Activated T-cell treated with anti-CD3 and anti-CD28 coated beads, Interleukin-2, amount 50 U/mL, for 48 hours (primary cell): ENCODE measurements around the gene HOXA3.

Experiments used
- DNase-seq, 2 experiments: peaks; one replicate each; pipeline ENCODE4 v3.0.0-alpha.2; 2020

Gene HOXA3

DNA sequence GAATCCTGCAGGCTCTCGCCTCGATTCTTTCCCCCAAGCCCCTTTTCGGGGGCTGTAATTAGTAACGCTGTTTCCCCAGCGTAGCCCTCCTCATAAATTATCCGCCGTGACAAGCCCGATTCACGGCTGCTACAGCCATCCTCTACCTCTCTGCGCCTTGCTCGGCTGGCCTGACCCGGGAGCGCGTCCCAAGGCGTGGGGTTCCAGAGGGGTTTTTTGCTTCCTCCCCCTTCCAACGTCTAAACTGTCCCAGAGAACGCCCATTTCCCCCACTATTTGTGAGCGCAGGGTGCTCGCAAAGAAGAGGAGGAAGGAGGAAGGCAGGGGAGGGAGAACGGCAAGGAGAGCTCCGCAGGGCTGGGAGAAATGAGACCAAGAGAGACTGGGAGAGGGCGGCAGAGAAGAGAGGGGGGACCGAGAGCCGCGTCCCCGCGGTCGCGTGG, 9.8 kb downstream of the HOXA3 start:
- DNase-seq, result no peak

DNA sequence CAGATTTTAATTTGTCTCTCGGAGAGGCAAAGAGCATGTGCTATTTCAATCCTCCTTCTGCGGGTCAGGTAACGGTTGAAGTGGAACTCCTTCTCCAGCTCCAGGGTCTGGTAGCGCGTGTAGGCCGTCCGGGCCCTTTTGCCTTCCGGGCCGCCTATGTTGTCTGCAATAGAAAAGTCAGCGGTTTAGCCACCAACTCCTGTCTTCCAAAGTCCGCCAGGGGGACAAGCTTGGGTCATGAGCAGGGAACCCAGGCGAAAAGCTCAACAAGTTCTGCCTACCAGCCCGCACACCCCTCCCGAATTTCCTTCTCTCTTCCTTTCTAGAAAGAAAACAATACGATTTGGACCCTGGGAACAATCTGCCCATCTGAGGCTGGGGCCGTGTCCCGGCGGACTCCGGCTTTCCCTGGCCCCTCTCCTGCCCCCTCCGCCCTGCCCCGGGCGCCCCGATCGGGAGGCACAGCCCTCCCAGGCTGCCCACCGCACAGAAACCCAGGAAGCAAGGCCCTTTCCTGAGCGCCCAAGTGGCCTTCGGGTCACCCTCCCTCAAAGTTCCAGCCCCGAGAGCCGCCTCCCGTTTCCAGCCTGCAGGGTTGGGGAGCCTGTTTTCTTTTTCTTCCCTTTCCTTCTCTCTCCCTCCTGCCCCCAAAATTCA, 10.3 kb downstream of the HOXA3 start:
- no peak for DNase-seq

DNA sequence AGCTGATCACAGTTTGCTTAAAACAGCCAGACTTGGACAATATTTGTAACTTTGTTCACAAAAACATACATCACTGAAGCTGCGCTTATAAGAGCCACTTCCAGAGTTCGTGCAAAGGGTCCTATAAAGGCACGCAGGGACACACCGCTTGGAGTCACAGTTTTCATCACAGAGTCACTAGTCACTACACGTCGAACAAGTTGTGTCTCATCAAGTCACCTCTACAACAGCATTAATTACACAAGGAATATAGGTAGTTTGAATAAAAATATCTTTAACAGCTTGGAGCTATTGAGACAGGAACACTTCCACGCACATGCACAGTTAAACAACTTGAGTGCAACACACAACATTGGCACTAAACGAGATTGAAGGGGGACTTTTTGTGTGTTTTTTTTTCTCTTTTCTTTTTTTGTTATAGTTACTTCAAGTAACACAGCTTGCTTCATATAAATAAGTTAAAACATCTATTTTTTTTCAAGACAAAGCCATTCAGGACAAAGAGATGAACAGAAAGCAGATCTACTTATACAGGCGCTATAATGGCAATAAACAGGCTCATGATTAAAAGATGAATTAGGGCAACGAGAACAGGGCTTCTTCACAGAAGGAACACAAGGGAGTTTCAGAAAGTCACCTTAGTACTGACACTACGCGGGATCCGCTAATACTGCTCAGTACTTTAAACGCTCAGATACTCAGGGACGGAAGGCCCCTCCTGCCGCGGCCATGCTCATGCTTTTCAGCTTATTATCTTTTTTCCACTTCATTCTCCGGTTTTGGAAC, 11.1 kb downstream of the HOXA3 start:
- DNase-seq, result no peak

DNA sequence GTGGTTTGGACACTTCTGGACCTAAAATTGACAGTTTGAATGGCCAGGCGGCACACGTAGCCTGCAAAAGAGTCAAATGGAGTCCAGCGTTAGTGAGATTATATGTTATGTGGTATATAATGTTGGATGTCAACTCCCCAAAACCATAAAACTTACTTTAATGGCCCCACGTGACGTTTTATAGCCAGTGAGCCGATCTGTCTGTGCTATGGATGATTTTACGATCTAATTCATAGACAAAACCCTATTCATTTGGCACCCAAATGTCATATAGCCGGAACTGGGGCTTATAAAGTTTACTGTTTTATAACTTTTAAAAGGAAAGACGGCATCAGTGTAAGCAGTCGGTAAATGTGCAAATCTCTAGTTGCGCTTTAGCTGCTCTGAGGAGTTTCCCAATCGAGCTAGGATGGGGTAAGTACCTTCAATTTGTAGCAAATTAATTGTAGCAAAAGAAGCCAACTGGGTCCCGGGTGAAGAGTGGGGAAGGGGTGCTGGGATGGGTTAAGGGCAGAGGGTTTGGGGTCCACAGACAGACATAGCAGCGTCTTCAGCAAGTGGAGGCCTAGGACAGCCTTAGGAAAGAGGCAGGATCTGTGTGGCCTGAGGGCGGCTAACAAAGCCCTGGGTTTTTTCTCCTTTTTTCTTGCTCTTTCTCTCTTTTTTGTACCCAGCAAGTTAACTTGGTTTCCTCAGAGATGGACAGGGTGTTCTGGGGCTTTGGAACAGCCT, 12.1 kb downstream of the HOXA3 start:
- no peak for DNase-seq

DNA sequence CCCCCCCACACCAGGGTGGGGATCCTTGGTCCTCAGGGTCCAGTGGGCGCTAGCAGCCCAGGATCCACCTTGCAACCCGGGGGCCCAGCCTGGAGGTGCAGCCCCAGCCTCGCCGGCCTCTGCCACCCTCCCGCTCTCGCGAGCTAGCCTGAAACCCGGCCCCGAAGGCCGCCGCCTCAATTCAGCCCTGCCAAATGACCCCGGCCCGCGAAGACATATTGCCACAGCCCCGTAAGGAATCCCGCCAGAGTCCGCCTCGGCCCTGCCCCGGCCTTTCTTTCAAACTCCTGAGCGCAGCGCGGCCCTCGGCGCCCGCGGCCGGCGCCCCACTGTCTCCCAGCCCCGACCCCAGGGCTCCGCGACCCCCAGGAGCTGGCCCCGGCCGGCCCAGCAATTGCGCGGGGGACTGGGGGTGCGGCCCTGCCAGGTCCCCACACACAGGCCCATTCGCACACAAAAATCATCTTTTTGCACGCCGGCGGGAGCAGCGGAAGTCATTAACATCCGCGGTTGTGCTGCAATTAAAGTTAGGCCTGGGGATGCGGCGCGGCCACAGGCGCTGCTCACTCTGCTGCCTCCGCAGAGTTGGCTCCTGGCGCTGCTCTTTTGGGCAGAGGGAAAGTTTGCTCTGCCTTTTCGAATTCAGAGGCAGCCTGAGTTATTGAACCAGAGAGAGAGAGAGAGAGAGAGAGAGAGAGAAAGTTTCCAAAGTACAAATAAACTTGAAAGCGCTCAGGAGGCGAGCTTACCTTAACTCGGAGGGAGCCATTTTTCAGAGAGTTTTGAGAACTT, 12.9 kb downstream of the HOXA3 start:
- DNase-seq, result no peak

DNA sequence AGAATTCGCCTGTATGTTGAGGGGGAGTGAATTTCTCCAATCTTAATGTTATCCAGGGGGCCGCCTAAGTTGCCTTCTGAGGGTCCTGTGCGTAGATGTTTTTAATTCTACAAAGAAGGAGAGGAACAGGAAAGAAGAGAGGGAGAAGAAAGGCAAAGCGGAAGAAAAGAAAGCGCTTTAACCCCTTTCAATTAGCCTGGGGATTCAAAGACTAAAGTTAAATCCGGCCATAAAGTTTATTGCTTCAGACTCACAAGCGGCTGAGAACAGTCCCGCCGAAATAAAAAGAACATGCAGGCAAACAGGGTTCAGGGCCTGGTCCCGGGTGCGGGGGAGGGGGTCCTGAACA, 13.4 kb downstream of the HOXA3 start:
- no peak for DNase-seq

DNA sequence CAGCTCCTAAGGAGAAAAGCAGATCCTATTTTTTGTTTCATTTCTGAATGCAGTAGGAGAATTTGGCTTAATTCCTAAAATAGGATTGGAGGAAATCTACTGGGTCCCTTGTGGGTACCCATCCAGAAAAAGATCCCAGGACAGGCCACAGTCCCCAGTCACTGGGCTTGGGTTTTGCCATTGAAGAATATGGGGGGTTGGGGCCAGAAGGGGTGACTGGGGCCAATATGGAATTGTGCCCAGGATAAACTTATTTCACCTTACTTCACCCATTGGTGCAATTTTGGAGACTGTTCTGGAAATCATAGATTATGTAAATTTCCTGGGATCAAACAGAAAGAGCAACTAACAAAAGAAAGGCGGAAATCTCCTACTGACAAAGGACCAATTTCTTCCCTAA, 13.9 kb downstream of the HOXA3 start:
- no peak for DNase-seq

DNA sequence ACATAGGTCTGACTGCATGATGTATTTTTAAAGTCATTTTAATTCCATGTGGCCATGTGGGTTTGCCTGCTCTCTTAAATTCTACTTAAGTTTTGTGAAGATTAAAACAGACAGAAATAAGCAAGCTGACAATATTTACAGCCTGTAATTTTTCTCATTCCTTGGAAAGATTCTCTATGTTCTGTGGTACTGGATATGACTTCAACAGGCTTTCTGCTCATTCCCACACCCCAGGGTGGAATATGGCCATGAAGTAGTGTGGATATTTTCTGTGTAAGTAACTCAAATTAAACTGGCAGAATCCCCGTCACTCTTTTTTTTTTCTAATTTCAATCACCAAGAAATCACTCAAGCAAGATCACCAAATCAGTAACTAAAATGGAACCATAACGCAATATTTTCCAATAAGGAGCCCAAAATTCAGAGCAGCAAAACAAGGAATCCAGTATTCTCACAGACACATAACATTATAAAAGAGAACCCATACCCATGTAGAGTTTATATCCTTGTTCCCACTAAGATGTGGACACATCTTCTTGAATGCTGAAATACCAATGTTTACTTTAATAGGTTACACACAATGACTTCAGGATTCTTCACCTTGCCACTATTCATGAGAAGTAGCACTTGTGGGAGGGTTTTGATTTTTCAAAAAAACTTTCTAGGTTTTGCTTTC, 14.6 kb downstream of the HOXA3 start:
- no peak for DNase-seq

DNA sequence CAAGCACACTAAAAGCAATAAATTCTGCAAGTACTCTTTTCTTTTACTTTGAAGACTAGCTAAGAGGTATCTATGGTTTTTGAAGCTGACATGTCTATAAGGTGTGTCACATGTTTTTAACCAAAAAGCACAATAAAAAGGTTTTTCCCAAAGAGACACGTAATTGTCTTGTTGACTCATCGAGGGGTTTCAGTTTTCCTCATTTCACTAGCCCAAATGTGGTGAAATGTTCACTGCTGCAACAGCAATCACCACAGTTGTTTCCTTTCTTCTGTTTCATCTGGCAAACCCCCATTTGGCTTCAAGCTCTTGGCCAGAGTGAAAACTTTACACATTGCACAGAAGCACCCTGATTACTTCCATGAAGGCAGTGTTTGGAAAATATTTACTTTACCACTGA, 18.0 kb downstream of the HOXA3 start:
- DNase-seq, result no peak

DNA sequence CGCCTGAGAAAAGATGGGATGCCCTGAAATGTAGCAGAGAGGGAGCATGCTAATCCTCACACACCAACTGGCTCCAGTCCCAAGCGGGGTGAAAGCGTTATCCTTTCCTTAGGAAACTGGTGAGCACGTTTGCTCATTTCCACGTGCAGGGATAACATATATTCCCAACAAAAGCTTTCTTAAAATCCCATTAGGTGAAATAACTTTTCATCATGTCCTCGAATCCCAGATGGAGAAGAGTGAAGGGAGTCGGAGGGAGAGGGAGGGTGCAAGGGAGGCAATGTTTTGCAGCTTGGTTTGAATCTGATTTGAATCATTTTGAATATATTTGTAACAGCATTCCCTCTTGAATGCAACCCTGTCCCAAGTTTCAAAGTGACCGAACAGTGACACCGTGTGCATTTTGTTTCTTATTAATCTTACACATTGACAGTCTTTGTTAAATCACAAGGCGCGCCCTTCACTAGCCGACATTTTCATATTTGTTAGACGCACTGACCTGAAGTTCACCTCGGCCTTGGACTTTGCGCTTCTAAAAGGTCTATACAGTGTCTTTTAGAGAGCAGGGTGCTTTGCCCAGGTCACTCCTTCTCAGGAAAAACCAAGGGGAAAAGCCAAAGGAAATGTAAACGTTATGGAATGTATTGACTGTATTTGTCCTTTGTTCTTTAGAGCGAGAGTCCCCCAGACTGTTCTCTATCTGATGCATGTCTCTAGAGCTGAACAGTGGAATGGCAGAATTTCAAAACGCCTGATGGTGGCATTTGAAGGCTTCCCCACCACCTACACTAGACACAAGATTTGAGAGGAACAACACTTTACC, 18.8 kb downstream of the HOXA3 start:
- DNase-seq, result no peak

DNA sequence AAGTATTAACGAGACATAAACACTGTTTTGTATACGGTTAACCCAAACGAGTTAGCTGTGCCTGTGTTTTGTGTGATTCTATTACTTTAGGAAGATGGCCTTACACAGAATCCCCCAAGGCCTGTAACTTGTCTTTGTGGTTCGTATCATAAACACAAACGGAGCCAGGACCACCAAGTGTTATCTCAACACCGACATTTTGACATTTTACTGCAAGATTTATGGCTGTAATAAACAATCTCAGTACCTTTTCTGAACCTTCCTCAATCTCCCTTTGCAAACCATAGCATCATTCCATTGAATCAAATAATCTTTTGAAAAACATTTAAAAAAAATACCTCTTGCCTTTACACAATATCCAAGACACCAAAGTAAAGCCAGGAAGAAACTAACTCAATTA, 19.4 kb downstream of the HOXA3 start:
- DNase-seq, result no peak

DNA sequence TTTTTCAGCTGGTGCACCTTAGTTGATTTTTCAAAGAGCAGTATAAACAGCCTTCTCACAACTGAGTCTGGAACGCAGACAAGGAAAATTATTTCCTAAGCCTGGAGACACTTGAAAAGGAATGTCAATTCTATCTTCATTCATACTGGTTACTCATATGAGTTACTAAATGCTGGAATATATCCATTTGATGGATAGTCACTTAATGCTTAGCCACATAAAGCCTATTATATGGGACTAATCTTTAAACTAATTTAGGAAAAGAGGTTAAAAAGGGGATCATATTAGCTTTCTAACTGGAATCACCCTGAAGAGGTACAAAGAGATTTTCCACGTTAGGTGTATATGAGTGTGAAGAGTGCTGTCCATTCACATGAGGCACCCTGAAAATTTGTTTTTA, 20.2 kb downstream of the HOXA3 start:
- no peak for DNase-seq

DNA sequence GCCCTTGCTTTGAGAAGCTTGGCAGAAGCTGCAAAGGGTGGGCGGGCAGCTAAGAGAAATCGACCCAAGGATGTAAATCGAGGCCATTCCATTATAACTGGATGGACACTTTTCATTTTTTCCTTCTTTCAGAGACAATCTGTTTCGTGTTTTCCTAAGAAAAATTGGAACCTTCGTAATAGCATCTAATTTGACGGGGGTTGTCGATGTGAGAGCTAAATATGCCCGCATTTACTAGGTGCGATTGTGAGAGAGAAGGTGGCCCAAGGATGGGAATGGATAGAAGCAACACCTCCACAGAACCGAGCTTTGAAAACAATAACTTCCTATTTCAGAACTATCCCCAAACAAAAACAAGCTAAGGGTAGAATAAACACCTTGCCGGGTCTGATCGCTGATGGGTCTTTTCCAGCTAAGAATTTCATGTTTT, 21.0 kb downstream of the HOXA3 start:
- no peak for DNase-seq

DNA sequence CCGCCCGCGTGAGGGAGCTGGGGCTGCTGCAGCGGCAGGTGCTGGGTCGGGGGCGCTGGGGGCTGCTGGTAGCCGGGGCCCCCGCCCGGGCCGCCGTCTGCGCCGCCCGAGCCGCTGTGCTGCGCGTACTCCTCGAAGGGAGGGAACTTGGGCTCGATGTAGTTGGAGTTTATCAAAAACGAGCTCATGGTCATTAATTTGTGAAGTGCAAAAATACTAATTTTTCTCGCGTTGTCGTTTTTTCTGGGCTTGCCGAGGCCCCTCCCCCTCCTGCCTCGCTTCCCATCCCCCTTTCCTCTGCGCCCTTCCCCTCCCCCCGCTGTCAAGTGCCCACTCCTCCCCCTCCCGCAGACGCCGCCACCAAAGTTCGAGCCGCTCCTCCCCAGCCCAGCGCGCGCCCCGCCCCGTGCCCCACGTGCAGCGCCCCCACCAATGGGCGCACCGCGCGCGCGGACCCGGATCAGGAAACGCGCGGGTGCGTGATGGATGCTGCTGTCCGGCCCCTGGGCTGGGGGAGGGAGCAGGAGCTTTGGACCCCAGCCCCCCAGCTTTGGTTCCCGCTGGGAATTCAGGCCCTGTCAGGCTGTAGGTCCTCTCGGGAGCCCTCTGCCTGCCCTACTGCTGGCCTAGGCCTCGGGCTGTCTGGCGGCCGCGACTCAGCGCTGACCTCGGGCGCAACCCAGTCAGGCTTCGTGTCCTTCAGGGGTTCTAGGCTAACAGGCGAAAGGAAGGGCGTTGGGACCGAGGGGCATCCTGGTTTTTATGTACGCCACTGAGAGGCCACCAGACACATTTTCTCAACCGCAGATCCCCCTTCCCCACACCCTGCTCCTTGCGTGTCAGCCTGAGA, 21.6 kb downstream of the HOXA3 start, which contains the start of gene HOXA4:
HOXA4 (minus strand) TSS at position 218 of the 850 bp plus-strand sequence; CDS start at position 194, 24 bp downstream.
- peak; percentile 73 to 82 for DNase-seq

DNA sequence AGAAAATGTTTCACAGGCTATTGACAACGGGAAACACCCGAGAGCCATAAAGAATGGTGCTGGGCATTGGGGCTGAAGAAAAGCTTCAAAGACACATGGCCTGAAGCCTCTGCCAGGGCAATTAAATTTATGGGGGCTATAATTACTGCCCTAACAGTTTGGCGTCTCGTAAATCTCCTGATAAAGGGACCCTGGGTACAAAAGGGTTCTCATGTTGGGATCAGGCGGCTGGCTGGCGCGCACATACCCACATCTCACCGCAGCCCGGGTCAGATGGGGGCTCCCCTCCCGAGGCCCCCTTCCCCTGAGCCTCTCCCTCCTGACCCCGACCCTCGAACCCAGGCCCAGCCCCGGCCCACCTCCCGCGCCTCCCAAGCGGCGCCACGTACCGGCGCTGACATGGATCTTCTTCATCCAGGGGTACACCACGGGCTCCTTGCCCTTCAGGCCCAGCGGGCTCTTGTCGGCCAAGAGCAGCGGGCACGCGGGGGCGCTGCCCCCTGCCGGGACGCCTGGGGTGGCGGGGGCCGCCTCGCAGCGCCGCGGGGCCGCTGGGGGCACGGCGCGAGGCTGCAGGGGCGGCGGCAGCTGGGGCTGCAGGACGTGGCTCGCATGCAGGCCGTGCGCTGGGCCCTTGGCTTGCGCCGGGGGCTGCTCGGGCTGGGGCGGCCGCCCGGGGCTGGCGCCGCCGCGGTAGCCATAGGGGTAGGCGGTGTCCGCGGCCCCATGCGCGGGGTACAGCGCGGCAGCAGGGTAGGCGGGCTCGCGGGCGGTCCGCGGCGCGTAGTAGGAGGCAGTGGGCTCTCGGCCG, 22.4 kb downstream of the HOXA3 start:
- DNase-seq, result no peak

DNA sequence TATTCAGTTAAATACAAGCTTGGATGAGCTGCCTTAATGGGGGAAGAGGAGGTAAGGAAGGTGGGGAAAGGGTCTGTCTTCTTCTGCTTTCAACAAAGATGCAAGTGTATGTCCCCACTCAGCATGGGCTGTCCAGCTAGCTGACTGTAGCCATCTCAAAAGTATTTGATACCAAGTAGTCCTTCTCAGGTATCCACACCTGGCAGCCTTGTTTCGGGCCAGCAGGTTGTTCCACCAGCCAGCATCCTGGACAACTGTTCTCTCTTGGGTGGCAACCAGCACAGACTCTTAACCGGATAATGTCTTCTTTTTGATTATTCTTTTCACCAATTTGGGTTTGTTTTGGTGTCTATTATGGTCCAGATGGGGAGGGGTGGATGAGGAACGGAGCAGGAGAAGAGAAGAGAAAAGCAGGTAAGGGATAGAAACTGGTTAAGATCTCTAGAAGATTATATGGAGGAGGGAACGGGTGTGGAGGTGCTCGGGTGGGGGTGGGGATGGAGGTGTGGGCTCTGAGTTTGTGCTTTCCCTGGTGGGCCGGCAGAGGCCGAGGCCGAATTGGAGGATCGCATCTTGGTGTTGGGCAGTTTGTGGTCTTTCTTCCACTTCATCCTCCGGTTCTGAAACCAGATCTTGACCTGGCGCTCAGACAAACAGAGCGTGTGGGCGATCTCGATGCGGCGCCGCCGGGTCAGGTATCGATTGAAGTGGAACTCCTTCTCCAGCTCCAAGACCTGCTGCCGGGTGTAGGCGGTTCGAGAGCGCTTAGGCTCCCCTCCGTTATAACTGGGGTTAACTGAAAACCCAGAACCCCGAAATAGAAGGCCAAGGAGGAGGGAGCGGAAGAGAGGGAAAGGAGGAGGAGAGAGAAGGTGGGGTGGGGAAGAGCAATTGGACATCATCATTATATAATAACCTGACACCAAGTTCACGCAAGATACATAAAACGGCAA, 23.3 kb downstream of the HOXA3 start:
- no peak for DNase-seq

DNA sequence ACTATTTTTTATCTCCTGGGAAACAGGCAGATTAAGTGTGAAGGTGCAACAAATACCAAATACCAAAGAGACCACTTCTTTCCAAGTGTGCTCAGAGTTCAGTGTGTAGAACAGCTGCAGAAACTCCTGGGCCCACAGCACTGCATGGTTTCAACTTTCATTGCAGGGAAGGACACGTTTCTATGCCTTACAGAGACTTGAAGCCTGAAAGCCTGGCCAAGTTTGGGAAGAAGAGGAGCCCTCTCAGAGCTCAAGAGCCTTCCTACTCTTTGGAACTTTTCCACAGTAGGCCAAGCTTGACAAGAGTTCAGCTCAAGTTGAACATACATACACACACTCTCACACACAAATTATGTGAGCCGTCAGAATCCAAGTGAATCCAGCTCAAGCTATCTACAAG, 24.3 kb downstream of the HOXA3 start:
- no peak for DNase-seq

DNA sequence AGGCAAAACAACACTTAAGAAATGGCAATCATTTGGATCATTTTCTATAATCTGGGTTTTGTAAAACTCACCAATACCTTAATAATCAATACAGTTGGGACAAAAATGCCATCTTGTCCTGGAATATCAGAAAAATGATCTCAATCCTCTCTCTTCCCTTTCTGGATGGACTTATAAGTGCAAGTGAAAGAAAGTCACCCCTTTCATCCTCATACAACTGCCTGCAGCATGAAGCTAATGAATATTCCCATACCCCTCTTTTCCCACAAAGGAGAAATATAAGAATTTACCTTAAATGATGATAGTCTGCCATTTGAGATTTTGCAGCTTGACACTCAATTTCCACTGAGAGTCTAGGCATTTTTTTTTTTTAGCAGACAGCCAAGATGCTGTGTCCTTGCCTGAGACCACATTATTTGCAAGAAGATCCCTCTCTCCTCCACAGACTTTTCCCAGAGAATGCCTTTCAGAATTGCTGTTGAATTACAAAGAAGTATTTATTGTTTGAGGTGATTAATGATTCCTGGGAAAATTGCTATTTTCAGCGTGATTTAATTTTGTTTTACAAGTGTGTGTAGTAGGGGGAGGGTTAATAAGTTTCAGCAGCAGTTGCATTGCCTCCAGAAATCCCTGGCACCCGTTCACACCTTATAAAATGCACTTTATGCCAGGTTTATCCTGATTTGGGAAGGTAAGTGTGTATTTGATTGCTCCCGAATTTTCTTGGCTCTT, 25.6 kb downstream of the HOXA3 start:
- DNase-seq, result no peak
